Measurements from ENCODE around the gene SPATA31A3.
"Not testable (repeated sequence)": the region's sequence is repeated elsewhere in the genome, so short reads cannot be mapped to it uniquely, and the experiment has no call there.

SPATA31A3 gene

GRCh38 chr9:66992450-66992849 lies at the start of gene SPATA31A3:
Gene SPATA31A3 (minus strand): TSS chr9:66992550. CDS start chr9:66992521, 29 bp downstream.
- DNase-seq: not testable (repeated sequence)

GRCh38 chr9:66952576-66952975 lies 39.8 kb downstream of the SPATA31A3 start:
- not testable (repeated sequence) for DNase-seq

GRCh38 chr9:66942400-66943155 lies 49.8 kb downstream of the SPATA31A3 start:
- DNase-seq: not testable (repeated sequence)

DNA sequence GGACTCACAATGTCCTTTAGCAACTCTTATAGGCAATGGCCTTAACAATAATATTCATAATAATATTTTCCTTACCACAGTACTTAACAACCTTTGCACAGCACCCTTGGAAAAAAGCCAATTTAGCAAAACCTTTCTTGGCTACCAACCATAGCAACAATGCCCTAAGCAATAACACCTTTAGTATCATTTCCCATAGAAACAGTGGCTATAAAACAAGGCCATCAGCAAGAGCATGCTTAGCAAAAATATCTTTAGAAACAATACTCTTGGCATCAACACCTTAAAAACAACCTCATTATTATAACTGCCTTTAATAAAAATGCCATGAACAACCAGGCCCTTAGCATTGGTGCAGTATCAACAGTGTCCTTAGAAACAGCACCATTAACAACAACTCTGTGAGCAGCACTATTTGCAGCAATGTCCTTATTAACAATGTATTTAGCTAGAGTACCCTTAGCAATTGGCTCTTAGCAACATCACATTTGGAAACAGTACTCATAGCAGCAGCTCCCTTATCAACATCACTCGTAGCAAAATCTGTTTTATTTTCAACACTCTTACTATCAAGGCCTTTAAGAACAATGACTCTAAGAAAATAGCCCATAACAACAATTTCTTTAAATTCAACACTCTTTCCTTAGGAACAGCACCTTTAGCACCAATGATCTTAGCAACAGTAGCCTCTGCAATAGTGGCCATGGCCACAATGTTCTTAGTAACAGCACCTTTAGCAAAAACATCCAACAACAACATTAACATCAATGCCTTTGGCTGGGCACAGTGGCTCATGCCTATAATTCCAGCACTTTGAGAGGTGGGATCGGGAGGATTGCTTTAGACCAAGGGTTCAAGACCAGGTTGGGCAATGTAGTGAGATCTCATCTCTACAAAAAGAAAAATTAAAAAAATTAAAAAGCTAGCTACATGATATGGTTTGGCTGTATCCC lies 52.2 kb downstream of the SPATA31A3 start:
- not testable (repeated sequence) for DNase-seq

- DNase-seq: not testable (repeated sequence)
Measured at GRCh38 chr9:66938322-66938721, 54.0 kb downstream of the SPATA31A3 start.

DNA sequence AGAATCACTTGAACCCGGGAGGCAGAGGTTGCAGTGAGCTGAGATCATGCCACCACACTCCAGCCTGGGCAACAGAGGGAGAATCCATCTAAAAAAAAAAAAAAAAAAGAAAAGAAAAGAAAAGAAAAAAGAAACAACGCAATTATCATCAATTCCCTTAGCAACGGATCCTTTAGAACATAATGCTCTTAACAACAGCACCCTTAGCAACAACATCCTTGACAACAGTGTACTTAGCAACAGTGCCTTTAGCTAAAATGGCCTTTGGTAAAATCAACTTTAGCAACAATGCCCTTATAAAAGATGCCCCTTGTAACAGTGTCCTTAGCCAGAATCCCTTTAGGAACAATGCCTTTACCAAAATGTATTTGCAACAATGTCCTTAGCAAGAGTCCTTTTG lies 54.7 kb downstream of the SPATA31A3 start:
- DNase-seq: not testable (repeated sequence)

Measured in CD4-positive, alpha-beta T cell treated with Interleukin-4 for 1 hour (primary cell).